ENCODE results near the gene UBALD2.
A peak's percentile ranks its signal among the peaks of the same experiment; 100 is the strongest.
"Not testable (repeated sequence)": the region's sequence is repeated elsewhere in the genome, so short reads cannot be mapped to it uniquely, and the experiment has no call there.

The UBALD2 gene

DNA sequence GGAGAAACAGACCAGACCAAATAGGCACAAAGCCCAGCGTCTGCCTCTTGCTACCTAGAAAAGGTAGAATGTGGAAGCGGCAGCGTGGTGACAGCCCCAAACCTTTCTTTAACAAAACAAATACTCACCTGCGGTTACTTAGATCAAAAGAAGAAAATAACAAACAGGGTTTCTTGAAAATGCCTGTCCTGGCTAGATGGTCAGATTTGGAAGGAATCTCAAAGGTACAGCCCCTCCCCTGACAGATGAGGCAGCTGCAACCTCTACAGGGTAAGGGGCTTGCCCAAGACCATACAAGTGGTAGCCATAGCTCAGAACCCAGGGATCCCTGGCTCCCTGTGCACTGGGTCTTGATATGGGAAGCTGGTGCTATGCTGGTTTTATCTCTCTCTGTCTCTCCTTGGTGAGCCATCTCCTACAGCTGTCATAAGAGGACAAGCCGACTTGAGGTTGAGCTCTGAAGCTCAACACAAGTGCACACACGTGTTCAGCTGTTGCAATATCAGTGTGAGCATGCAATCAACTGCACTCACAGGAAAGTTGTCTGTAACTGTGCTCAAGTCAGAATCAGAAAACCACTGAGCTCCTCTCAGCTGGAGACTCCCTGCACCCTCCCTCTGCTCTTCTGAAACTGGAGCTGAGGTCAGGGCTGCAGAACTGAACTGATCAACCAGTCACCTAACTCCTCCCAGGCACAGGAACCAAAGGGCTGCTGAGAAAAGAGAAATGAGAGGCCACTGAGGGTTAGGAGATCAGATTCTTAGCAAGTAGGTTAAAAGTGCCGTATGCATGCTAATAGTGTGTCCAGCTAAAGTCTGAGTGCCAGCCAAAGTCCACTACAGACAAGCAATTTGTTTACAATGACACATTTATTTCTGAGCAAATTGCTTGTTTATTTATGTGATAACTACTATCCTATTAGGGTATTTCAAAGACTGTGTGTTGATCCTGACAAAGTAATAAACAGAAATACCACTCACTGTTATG, 18.8 kb upstream of the UBALD2 start:
- DNase-seq: no peak

DNA sequence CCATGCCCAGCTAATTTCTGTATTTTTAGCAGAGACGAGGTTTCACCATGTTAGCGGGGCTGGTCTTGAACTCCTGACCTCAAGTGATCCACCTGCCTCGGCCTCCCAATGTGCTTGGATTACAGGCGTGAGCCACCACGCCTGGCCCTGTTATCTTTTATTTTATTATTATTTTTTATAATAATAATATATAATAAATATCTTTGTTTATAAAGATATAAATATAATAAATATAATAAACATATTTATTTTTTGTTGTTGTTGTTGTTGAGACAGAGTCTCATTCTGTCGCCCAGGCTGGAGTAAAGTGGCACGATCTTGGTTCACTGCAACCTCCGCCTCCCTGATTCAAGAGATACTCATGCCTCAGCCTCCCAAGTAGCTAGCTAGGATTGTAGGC, 17.8 kb upstream of the UBALD2 start:
- DNase-seq: no peak

DNA sequence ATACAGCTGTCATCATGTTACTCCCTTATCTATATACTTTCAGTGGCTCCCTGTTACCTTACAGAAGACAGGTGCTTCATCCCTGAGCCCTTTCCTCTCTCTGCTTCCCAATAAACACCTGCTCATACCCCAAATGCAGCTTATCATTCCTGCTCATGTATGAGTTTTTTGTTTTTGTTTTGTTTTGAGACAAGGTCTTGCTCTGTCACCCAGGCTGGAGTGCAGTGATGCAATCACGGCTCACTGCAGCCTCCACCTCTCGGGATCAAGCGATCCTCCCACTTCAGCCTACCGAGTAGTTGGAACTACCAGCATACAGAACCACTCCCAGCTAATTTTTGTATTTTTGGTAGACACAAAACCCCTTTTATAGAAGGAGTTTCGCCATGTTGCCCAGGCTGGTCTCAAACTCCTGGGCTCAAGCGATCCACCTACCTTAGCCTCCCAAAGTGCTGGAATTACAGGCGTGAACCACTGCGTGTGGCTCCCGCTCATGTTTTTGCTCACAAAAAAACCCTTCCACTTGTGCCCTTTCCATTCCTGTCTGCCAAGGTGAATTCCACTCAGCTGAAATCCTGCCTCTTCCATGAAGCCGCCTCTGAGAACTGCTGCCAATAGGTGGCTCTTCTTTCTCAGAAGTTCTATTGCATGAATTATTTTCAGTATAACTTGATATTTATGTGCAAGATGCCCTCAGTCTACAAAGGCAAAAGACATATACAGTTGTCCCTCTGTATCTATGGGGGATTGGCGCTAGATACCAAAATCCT, 16.9 kb upstream of the UBALD2 start:
- DNase-seq: no peak

DNA sequence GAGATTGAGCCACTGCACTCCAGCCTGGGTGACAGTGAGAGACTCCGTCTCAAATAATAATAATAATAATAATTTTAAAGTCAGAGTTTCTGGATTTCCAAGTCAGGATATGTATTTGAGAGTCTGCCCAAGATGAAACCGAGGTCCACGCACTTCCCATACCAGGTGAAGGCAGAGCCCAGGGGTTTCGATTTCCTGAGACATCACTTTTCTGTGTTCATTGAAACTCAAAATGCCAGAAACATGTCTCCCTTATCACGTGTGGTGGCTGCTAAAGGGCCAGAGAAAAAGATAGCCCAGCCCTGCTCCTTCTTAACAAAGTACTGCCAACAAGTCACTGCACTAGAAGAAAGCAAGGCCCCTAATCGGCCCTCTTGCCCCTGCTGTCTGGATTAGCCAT, 15.0 kb upstream of the UBALD2 start:
- no peak for DNase-seq

DNA sequence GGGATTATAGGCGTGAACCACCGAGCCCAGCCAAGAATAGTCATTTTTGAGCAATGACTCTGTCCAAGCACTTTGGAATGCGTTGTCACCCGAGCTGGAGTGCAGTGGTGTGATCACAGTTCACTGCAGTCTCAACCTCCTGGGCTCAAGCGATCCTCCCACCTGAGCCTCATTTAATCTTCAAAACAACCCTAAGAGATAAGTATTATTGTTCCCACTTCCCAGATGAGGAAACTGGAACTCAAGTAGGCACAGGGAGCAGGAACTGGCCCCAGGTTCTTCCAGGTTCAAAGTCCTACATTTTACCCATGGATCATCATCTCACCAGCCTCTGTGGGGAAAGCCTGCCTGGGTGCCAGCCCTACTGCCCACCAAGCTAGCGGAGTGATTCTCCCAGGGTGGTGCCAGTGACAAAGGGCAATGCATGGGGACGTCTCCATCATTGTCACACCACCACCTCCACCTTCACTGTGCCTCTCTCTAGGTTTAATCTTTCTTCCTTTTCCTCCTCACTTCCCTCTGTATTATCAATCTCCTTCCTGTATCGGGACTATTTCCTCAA, 13.6 kb upstream of the UBALD2 start:
- DNase-seq: no peak

DNA sequence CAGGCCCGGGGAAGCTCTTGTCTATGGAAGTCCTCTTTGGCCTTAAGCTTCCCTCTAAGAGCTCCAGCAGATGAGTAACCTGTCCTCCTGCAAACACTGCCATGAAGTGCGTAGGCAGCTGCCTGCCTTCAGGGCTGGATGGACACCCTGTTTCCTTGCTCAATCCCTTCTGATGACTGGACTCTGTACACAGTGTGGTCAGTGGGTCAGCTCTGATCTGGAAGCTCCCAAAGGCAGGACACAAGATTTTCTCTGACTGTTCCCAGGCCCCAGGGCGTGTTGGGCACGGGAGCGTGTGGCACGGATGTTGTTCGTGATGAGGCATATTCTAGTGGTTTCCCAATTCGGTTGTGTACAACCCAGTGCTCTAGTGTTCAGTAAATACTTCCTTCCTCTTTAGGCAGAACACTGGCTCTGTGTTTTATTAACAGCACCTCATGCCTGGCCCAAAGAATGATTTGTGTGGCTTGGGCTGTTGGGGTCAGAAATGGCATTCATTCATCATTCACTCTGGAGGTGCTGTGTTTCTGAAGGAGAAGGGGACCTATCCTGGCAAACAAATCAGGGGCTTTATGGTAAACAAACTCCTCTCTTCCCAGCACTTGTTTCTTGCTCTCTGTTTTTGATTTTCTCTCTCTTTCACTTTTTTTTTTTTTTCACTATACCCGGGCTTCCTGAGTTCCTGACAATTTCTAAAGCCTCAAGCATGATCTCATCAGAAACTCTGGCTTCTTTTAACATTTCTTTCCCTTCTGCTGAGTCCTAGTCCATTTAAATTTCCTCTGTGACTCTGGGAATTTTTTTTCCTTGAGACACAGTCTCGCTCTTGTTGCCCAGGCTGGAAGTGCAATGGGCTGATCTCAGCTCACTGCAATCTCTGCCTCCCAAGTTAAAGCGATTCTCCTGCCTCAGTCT, 12.9 kb upstream of the UBALD2 start:
- no peak for DNase-seq

DNA sequence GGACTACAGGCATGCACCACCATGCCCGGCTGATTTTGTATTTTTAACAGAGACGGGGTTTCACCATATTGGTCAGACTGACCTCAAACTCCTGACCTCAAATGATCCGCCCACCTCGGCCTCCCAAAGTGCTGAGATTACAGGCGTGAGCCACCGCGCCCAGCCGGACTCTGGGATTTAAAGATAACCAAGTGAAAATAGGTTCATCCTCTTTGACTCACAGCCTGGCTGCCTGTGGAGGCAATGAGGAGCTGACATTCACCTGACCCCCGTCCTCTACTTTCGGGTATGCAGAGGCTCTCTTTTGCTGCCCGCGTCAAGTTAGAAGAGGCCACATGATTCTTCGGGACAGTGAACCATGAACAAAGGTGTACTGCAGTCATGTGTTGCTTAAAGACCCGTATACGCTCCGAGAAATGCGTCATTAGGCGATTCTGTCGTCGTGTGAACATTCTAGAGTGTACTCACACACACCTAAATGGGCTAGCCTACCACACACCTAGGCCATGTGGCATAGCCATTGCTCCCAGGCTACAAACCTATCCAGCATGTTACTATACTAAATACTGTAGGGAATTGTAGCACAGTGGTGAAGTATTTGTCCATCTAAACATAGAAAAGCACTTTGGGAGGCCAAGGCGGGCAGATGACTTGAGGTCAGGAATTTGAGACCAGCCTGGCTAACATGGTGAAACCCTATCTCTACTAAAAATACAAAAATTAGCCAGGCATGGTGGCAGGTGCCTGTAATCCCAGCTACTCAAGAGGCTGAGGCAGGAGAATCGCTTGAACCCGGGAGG, 12.0 kb upstream of the UBALD2 start:
- DNase-seq: not testable (repeated sequence)

DNA sequence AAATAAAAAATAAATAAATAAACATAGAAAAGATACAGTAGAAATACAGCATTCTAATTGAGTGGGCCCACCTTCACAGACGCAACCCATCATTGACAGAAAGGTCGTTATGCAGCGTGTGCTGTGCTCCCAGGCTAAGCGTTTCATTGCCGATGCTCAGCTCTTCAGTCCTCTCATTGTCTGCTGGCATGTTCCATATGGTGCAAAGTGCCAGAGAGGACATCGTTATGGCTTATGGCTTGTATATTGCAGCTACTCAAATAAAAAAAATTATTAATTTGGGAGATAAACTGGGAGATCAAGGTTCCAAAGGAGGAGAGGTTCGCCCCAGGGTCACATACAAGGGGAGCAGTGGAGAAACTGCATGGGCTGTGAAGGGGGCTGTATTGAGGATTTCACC, 11.3 kb upstream of the UBALD2 start:
- no peak for DNase-seq

DNA sequence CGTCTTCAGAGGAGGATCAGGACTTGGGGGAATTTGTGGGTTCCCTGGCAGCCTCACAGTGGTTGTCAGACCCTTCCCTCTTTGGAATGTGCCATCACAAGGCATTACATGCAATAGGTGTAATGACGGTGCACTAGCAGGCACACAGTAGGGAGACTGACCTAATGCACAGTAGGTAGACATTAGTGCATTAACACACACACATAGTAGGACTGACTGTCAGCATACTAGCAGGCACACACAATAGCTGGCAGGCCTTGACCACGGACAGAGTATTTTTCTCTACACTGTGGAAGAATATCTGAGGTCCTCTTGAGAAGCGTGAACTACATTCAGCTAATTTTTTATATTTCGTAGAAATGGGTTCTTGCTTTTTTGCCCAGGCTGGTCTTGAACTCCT, 10.9 kb upstream of the UBALD2 start:
- DNase-seq: no peak

DNA sequence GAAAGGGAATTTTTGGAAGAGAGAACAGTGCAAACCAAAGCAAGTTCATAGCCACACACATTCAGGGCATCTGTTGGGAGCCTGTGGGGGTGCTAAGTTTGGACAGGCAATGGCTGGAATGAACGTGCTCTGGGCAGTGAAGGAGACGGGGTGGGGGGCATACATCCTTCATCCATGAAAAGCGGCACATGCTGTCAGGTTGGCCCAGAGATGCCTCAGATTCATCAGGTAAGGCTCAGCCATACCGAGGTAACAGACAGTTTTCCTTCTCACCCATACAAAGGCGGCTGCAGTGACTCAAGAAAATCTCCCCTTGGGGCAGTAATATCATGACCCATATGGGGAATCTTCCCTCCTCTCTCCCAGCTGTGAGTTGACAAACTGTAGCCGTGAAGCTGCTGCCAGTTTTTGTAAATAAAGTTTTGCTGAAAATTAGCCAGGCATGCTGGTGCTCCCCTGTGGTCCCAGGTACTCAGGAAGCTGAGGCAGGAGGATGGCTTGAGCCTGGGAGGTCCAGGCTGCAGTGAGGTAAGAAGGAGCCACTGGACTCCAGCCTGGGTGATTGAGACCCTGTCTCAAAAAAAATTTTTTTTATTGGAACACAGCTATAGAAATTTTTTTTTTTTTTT, 9.2 kb upstream of the UBALD2 start:
- no peak for DNase-seq

DNA sequence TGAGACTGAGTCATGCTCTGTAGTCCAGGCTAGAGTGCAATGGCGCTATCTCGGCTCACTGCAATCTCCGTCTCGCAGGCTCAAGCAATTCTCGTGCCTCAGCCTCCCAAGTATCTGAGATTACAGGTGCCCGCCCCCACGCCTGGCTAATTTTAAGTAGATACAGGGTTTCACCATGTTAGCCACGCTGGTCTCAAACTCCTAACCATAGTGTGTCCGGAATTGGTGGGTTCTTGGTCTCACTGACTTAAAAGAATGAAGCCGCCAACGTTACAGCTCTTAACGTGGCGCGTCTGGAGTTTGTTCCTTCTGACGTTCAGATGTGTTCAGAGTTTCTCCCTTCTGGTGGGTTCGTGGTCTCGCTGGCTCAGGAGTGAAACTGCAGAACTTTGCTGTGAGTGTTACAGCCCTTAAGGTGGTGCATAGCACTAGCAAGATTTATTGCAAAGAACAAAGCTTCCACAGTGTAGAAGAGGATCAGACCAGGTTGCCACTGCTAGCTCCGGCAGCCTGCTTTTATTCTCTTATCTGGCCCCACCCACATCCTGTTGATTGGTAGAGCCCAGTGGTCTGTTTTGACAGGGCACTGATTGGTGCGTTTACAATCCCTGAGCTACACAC, 8.6 kb upstream of the UBALD2 start:
- not testable (repeated sequence) for DNase-seq

DNA sequence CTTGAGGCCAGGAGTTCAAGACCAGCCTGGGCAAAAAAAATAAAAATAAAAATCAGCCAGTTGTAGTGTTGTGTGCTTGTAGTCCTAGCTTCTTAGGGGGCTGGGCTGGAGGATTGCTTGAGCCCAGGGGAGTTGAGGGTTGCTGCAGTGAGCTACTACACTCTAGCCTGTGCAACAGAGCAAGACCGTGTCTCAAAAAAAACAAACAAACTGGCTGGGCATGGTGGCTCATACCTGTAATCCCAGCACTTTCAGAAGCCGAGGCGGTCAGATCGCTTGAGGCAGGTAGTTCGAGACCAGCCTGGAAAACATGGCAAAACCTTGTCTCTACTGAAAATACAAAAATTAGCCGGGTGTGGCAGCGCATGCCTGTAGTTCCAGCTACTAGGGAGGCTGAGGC, 4.9 kb upstream of the UBALD2 start:
- no peak for DNase-seq

DNA sequence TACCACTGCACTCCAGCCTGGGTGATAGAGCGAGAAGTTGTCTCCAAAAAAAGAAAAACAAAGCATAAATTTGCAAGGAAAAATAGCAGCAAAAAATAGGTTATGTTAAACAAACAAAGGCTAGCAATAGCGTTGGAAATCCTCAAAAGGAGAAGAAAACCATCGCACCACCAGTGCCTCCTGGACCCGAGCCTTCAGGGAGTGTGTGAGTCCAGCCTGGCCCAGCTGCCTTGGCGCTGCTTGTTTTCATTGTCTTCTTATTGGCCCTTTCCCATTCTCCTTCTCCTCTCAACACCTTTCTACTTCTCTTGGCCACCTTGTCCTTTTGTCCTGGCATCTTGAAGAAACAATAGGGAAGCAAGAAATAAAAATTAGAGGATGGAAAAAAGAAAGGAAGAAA, 4.5 kb upstream of the UBALD2 start:
- no peak for DNase-seq

DNA sequence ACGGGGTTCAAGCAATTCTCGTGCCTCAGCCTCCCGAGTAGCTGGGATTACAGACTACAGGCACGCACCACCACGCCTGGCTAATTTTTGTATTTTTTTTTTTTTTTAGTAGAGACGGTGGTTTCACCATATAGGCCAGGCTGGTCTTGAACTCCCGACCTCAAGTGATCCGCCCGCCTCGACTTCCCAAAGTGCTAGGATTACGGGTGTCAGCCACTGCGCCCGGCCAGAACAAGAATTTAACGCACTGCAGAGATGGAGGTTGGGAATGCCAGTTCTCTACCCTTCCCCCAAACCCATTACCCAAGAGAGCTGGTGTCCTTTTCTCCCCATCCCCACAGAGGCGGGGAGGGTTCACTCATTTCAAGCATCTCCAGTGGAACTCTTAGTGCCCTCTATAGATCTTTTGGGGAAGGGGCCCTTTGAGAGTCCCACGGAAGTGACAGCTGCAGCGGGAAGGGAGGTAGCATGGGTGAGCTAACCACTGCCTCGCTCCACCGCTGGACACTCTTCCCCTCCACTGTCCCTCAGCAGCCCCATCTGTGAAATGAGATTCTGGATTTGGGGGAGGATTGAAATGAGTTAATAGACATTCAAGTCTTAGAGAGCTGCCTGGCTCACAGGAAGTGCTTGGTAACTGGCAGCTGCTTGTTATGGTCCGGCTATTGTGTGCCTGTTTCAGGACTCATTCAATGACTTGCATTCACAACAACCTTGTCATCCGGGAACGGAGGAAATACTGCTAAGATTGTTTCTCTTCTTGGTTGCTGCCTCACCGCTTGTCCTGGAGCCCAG, 3.5 kb upstream of the UBALD2 start:
- no peak for DNase-seq

DNA sequence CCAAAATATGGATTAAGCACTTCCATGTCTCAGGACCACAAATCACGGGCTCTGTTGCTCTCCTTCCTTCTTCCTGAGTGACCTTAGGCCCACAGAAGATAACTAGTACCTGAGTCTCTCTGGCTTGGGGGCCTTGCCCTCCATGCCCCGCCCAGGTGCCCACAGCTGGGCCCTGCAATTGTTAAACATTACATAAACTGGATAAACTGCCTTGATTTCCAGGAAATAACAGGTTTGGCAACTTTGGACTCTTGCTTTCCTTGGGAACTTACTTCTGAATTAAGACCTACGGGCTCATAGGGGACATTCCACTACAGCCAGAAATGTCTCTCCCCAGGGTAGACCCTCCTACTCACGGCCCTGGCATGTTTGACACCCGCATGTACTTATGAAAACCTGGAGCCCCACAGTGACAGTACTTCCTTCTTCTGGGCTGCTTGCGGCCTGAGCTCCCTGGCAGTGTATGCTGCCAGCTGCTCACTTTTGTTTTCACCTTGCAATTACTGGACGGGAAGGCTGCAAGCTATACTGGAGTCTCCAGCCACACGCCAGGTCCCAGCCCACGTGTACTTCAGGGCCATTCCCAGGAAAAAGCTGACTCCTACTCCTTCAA, 2.3 kb upstream of the UBALD2 start:
- peak; percentile 54 for DNase-seq

DNA sequence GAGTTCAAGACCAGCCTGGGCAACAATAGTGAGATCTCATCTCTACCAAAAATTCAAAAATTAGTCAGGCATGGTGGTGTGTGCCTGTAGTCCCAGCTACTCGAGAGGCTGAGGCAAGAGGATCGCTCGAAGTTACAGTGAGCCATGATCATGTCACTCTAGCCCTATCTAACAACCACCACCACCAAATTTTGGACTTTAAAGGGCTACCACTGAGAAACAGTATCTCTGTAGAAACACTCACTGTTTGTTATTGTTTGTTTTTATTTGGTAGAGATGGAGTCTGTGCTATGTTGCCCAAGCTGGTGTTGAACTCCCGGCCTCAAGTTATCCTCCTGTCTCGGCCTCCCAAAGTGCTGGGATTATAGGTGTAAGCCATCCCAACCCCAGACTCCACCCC, 1.3 kb upstream of the UBALD2 start:
- no peak for DNase-seq

DNA sequence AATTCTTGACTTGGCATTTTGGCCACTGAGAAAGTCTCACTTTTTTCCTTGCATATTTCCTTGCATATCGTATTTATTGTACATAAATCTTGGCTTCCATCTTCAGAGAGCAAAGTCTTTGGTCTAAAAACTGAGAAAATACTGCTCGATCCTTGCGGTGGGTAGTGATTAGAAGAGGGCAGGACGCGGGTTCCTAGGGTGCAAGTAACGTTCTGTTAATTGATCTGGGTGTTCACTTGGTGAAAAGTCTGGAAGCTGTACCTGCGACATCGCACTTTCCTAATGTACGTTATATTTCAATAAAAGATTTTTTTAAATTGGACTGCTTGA, 758 bp upstream of the UBALD2 start:
- DNase-seq: no peak

DNA sequence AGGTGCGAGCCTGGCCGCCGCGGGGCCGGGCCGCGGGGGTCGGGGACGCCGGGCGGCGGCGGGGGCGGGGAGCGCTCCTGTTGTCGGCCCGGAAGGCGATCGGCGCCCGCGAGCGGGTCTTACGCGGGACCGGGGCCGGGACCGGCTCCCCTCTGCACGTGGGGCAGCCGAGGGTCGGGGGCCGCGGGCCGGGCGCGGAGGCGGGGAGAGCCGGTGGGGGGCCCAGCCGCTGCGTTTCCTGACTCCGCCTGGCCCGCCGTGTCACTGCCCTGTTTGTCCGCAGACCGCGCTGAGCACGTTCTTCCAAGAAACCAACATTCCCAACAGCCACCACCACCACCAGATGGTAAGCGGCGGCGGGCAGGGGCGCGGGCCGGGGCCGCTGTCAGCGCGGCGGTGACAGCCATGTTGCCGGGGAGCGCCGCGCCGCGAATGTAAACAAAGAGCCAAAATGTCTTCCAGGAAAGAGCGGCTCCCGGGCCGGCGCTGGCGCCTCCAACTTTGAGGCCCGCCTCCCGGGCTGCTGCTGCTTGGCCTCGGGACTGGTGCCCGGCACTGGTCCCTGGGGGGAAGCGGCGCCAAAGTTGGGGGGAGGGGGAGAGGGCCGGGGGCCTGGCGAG, 586 bp downstream of the UBALD2 start:
- DNase-seq: no peak

DNA sequence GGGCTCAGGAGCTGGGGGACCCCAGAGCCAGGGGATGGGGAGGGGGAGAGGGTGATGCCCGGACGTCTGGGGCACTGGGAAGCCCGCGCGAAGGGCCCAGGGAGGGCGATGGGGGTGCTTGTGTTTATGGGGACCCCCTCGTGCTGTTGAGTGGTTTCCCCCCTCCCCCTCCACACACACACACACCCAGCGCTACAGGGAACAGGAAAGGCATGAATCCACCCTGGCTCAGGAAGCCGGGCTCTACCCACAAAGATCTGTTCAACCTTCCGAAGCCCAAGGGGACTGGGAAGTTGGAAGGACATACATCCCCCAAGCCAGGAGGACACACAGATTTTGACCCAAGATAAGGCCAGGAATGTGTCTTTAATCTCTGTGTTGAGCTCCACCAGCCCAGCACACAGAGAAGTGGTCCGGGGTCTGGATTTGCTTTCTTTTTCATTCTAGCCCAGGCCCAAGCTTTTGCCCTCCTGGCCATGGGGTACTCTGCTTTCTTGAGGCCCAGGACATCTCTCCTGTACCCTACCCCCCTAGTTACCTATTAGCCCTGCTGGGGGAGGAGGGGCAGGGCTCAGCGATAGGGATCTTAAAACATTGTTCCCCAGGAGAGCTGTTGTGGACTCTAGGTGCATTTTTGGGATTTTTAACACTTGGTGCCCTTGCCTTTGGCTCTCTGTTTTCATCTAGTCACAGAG, 1.2 kb downstream of the UBALD2 start:
- no peak for DNase-seq
